SH-SY5Y (cell line): ENCODE measurements around the gene AKR1C1.
"Not testable (repeated sequence)": the region's sequence is repeated elsewhere in the genome, so short reads cannot be mapped to it uniquely, and the experiment has no call there.

Source experiments
- GATA2 ChIP-seq: IDR thresholded peaks from 2 replicates; pipeline ENCODE4 v1.6.1; 2011; ENCODE audit warnings: mild to moderate bottlenecking, low read depth, low read length
- GATA3 ChIP-seq: IDR thresholded peaks from 2 replicates; pipeline ENCODE4 v1.6.1; 2011; ENCODE audit warnings: low read depth, mild to moderate bottlenecking, low read length, moderate library complexity

AKR1C1 gene

DNA sequence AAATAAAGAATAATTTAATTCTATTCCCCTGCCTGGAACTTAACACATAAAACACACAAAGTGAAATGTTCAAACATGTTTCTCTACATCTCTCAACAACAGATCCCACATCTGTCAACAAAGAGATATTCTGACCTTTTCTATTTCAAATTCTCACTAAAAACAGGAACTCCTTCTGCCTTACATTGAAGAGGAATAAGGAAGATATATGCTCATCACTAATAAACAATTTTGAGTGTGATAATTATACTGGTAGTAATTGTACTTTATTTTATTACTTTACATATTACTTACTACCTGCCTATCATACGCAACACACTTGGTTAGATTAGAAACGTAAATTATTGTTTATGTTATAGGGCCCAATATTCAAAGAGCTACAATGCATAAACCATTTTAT, 27.0 kb downstream of the AKR1C1 start:
- TF ChIP-seq GATA2: no peak
- TF ChIP-seq GATA3: no peak

DNA sequence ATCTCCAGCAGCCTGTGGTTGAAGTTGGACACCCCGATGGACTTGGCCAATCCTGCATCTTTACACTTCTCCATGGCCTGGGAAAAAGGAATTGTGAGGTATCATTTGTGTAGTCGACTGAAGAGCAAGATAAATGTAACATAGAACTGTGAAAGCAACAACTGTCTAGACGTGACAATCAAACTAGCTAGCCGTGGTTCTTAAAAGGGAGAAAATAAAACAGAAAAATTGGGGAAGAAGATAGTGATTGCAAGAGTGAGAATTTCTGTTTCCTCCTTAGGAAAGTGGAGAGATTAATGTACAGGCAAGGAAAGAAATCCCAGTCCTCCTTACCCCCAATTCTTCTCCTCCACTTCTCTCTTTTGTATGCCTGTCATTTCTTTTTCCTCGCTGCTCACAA, 35.5 kb downstream of the AKR1C1 start:
- TF ChIP-seq GATA2: no peak
- TF ChIP-seq GATA3: no peak

DNA sequence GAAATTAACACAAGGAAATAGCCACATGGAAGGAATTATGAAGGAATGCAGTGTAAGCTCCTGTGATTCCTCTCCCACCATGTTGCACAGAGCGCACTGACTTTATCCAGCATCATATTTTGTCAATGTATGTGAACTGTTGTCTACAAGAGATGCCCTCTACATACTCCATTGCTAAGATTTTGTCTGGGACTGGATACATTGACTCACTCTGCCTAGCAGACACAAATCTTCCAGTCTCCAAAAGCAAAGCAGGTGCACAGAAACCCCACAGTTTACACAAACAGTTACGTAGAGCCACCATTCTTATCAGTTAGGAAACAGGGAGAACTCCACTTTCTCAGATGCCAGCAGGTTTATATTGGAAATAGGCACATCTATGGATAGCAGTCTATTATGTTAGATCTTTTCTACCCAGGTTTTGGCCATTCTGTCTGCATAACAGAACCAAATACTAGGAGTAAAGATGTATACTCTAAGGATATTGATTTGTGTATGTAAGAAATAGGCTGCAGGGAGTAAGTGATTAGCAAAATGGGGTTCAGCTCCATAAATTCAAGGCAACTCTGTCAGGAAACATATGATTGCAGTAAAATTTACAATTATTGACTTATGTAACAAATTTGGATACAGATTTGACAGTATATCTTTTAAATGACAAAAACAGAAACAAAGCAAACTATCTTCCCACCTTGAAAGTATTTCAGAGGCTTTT, 39.0 kb downstream of the AKR1C1 start:
- no peak for TF ChIP-seq GATA3
- no peak for TF ChIP-seq GATA2

DNA sequence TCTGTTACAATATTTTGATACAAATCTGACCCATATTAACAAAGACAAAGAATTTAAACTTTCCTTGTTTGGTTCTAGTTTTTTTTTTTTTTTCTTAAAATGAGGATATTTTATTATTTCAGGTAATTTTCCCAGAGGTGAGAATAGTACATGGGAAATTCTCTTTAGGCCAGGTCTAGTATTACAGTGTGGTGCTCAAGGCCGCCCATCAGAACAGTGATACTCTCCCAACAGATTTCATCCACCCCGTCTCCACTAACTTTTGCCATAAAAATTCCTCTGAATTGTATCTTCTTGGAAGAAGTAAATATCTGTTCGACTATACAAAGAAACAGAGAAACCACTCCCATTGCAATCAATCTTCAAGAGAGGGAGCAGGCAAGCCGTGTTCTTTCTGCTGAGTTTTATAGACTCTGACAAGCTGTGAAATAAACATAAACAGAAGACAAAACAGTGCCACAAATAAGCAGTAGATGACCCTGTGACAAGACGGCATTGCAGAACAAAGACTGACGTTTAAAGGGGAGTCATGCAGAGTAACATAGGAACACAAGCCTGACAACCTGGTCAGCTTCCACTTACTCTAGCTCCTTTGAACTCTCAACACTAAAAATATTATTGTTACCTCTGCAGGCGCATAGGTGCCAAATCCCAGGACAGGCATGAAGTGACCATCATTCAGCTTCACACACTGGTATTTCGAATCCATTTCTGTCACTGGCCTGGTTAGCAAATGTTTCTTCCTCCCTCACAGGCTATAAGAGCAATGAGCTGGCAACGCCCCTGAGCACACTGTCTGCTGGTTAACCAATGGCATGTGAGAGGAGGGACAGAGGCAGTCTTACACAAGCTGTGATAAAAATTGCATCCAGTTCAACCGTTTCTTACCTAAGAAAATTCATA, 40.2 kb downstream of the AKR1C1 start, which contains the start of gene AKR1C2:
AKR1C2 (minus strand) TSS at position 731 of the 903 bp plus-strand sequence; CDS start at position 709, 22 bp downstream.
- not testable (repeated sequence) for TF ChIP-seq GATA2, GATA3

- no peak for TF ChIP-seq GATA3
- no peak for TF ChIP-seq GATA2
These were observed 49.4 kb downstream of the AKR1C1 start for GRCh38 chr10:5012595-5012994.

DNA sequence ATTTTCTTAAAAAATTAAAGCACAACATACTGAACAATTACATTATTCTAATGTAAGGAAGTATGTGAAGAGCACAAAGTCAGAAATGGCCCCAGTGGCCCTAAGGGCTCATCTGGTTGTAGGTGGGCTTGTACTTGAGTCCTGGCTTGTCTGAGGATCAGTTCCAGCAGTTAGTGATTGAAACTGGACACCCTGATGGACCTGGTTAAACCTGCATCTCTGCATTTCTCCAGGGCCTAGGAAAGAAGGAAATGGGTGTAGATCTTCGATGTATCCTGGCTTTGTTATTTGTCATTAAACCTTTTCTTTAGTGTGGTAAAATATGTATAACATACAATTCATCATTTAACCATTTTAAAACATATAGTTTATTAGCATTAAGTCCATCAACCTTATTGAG, 50.2 kb downstream of the AKR1C1 start:
- no peak for TF ChIP-seq GATA3
- no peak for TF ChIP-seq GATA2

- TF ChIP-seq GATA3 (no peak), GATA2 (no peak)
These were observed 51.7 kb downstream of the AKR1C1 start for GRCh38 chr10:5014936-5015335.

DNA sequence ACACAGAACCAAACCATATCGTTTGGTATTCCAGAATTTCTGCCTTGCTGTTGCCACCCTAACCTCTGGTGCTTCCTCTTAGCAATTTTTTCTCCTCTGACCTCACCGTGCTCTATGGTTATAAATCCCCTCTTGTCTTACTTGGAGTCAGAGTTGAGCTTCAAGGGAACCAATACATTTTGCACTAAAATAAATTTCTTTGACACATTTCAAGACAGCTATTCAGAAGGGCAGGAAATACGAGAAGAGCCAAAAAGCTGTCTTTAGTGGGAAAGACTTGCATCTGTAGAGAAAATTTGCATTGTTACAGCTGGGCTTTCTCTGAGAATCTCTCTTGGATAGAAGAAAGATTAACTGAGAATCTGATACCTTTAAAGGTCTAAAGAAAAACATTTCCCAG, 54.9 kb downstream of the AKR1C1 start:
- TF ChIP-seq GATA3 (no peak), GATA2 (no peak)

DNA sequence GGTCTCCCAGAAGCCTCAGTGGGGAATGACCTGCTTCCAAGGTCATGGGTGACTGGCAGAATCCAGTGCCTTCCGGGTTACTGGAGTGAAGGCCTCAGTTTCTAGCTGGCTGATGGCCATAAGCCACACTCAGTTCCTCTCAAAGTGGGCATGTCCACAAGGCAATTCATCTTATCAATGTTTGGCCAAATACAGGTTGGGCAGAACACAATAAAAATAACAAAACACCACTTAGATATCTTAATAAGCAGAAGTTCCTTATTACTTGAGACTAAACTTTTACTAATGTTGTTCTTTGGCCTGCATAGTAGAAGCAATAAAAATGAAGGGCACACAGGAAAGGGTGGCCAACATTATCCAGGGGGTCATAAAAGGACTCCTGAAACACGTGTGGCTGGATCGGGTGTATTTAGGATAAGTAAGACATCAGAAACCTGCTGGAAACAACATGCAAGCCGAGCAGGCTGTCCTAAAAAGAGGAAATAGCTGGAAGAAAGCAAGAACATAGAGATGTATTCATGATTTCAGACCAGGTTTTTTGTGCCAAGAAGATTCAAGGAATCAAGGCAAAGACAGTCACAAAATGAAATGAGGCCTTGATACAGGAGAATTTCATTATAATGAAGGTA, 60.1 kb downstream of the AKR1C1 start:
- TF ChIP-seq GATA2 (no peak), GATA3 (no peak)

- no peak for TF ChIP-seq GATA2
- no peak for TF ChIP-seq GATA3
These were observed 67.8 kb downstream of the AKR1C1 start for GRCh38 chr10:5030989-5031388.
